SW480 (cell line): ENCODE results near the gene NAB1.
A peak's percentile ranks its signal among the peaks of the same experiment; 100 is the strongest.

Experiments used
- DNase-seq: peaks from one replicate; pipeline ENCODE4 v3.0.0-alpha.2; 2016; ENCODE audit warnings: low spot score

Gene NAB1

GRCh38 chr2:190637281-190637734, 11.6 kb upstream of the NAB1 start:
- DNase-seq = no peak

GRCh38 chr2:190637903-190638618, 10.8 kb upstream of the NAB1 start:
- DNase-seq = no peak

DNA sequence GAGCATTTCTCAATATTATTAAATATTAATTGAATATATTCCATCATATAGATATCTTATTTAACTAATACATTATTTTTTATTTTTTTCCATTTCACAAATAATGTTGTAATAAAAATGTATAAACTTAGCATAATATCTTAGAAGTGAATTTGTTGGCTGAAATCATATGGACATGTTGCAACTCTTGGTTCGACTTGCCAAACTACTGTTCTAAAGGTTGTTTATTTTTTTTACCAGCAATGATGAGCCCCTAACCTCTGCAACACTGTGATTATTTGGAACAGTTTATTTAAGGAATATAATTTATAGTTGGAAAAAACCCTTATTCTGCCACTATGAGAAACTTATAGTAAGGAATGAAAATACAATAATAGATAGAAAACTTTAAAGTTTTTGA, 8.8 kb upstream of the NAB1 start:
- no peak for DNase-seq

GRCh38 chr2:190641469-190641868, 7.4 kb upstream of the NAB1 start:
- no peak for DNase-seq

GRCh38 chr2:190646780-190647522, 1.9 kb upstream of the NAB1 start:
- no peak for DNase-seq

- peak; percentile 94 for DNase-seq
Measured at GRCh38 chr2:190648289-190649034, 421 bp upstream of the NAB1 start.

DNA sequence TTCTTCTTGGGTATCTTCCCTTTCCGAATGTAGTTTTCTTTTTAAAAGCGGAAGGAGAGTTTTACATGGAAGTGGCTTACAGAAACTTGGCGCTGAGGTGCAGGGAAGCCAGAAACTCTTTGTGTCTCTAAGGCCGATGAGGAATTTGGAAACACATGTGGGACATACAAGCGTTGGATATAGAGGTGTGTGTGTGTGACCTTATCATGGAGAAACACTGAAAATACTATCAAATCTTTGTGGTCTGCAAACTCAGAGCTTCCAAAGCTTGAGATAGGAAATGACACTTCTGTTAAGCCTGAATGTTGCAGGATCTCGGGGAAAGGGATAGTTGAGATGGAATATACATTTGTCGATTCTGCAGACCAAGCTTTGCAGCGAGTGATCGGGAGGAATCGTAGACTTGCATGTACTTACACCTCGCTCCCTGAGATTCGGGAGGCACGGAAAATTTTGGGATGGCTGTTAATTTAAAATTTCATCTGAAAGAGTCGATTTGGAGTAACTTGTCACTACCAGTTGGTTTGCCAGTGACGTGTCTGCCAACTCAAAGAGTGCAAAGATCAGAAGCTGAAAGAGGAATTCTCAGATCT, 1.0 kb downstream of the NAB1 start:
- peak; percentile 58 for DNase-seq

DNA sequence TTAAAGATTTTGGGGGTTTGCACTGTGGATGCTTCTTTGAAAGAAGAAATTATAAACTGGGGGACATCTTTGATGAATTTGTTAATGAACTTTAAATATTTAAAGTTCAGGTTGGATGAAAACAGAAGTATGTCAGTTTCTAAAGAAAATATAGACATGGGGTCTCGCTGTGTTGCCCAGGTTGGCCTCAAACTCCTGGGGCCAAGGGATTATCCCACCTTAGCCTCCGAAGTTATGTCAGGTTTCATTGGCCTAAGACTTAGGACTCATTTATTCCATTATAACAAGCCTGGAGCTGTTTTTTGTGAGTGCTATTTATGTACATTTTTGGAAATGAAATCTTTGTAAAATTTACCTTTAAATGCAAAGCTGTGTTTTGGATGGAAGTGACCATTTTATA, 2.5 kb downstream of the NAB1 start:
- no peak for DNase-seq

GRCh38 chr2:190653231-190653630, 4.3 kb downstream of the NAB1 start:
- DNase-seq = no peak

GRCh38 chr2:190653931-190654330, 5.0 kb downstream of the NAB1 start:
- DNase-seq = no peak

GRCh38 chr2:190655113-190655512, 6.2 kb downstream of the NAB1 start:
- no peak for DNase-seq

- DNase-seq = no peak
Measured at GRCh38 chr2:190655570-190655969, 6.7 kb downstream of the NAB1 start.

GRCh38 chr2:190656301-190656700, 7.4 kb downstream of the NAB1 start:
- no peak for DNase-seq

GRCh38 chr2:190657474-190658255, 8.8 kb downstream of the NAB1 start:
- DNase-seq = no peak

GRCh38 chr2:190659553-190659952, 10.7 kb downstream of the NAB1 start:
- DNase-seq = no peak

GRCh38 chr2:190662754-190663153, 13.9 kb downstream of the NAB1 start:
- no peak for DNase-seq

DNA sequence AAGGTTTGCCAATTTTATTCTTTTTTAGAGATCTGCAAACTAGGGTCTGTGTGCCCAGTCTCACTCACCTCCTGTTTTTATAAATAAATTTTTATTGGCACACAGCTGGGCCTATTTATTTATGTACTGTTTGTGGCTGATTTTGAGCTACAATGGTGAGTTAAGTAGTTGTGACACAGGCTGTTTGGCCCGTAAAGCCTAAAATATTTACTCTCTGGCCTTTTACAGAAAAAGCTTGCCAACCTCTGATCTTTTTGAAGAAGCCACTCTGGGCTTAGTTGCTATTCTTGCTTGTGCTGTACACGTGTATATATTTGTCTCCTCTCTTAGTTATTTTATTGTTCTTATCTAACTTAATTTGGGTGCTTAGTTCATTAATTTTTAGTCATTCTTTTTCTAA, 14.5 kb downstream of the NAB1 start:
- DNase-seq = no peak

DNA sequence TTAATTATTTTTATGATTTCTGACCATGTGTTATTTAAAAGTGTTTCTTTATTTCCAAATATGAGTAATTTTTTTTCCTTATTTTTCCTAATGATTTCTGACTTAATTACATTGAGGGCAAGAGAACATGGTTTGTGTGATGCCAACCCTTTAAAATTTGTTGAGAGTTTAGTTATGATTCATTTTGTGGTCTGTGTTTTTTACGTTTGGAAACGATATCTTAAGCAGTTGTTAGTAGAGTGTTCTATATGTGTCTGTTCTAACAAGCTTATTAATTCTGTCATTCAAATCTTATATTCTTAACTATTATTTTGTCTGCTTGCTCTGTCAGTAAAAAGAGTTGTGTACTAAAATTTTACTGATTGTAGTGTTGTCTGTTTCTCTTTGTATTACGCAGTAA, 15.0 kb downstream of the NAB1 start:
- DNase-seq = no peak

DNA sequence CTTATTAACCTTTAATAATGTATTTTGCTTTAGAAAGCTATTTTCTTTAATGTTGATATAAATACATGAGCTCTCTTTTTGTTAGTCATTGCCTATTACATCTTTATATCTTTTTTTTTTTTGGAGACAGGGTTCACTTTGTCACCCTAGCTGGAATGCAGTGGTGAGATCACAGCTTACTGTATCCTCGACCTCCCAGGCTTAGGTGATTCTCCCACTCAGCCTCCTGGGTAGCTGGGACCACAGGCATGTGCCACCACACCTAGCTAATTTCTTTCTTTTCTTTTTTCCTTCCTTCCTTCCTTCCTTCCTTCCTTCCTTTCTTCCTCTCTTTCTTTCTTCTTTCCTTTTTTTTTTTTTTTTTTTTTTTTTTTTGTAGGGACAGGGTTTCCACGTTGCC, 15.4 kb downstream of the NAB1 start:
- no peak for DNase-seq

DNA sequence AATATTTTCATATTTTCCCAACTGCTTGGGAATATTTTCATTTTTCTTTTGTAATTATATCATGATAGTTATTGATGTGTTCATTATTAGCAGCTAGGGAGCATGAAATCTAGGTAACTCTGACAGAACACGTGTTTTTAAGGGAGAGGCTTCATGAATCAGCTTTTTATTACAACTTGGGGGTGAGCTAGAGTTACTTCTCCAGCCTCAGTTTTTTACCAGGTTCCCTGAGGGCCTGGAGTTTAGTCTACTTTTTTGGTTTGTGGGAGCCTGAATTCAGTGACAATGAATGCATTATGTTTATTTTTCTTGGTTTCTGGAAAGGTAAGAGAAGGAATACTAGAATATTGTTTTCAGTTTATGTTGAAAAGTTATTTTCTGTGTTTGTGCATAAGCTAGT, 18.0 kb downstream of the NAB1 start:
- DNase-seq = no peak

DNA sequence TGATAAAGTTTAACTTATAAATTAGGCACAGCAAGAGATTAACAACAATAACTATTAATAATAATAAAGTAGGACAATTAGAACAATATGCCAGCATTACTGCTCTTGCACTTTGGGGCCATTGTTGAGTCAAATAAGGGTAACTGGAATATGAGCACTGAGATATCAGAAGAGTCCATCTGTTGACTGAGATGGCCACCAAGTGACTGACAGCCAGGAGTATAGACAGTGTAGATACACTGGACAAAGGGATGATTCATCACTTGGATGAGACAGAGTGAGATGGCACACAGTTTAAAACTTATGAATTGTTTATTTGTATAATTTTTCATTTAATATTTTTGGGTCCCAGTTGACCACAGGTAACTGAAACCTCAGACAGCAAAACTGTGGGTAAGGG, 20.0 kb downstream of the NAB1 start:
- DNase-seq = no peak
